Naive thymus-derived CD4-positive, alpha-beta T cell (primary cell): ENCODE measurements around the gene TUBGCP3. TPM values are rescaled to one million over a fixed set of nuclear protein-coding genes. Genes with fewer than 3 reads are reported as not detected.

ENCODE experiments used
- ATAC-seq: fragments of 150-1000 bp; cut with Tn5 transposase; 2 replicates; pipeline ENCODE4 v1.10.0; 2021; ENCODE audit warnings: mild to moderate bottlenecking, moderate library complexity
- CTCF ChIA-PET: fragments of 350-600 bp; sonication (Branson Sonifier 250); formaldehyde crosslinking; loops from one replicate; lab custom pipeline; 2021; ENCODE audit warnings: antibody characterized with exemption; lab: Charles Lee
- POLR2A ChIA-PET: fragments of 350-600 bp; sonication (Branson Sonifier 250); formaldehyde crosslinking; loops from one replicate; lab custom pipeline; 2021; ENCODE audit warnings: antibody characterized with exemption, inconsistent platforms; lab: Charles Lee
- DNase-seq, 9 donors: peaks; one replicate each; pipeline versions ENCODE4 v3.0.0 to v3.0.0-alpha.2; 2020 to 2022; ENCODE audit warnings: mixed read lengths in 1 of 9
- H3K27ac ChIP-seq: one replicate; pipeline ENCODE4 v1.7.0; 2013; ENCODE audit warnings: mild to moderate bottlenecking, low read depth, low read length, moderate library complexity
- H3K27me3 ChIP-seq, 2 donors: one replicate each; pipeline ENCODE4 v1.7.0; 2013; ENCODE audit warnings: low read length in 2 of 2, mild to moderate bottlenecking in 2 of 2, moderate library complexity in 2 of 2; ENCODE audit not compliant: control insufficient read depth in 2 of 2, insufficient read depth in 2 of 2
- H3K36me3 ChIP-seq, 3 experiments: 1 replicate in 2 of 3; 2 replicates in 1 of 3; pipeline ENCODE4 v1.7.0; 2013; ENCODE audit warnings: low read length in 3 of 3, mild to moderate bottlenecking in 3 of 3, moderate library complexity in 1 of 3; ENCODE audit not compliant: insufficient read depth in 3 of 3, control insufficient read depth in 2 of 3
- H3K4me1 ChIP-seq, 2 donors: one replicate each; pipeline ENCODE4 v1.7.0; 2013; ENCODE audit warnings: low read length in 2 of 2, mild to moderate bottlenecking in 2 of 2, moderate library complexity in 1 of 2; ENCODE audit not compliant: control insufficient read depth in 2 of 2, insufficient read depth in 2 of 2
- H3K4me3 ChIP-seq: 2 replicates; pipeline ENCODE4 v1.7.0; 2013; ENCODE audit warnings: mild to moderate bottlenecking, low read length
- H3K9me3 ChIP-seq, 3 experiments: 1 replicate in 2 of 3; 2 replicates in 1 of 3; pipeline ENCODE4 v1.7.0; 2013; ENCODE audit warnings: low read length in 3 of 3; ENCODE audit not compliant: control insufficient read depth in 2 of 3
- H3K27ac Mint-ChIP-seq, 9 donors: one replicate each; pipeline ENCODE4 v1.8.0; 2020 to 2022; ENCODE audit warnings: mixed read lengths in 9 of 9, mild to moderate bottlenecking in 8 of 9, moderate library complexity in 5 of 9, inconsistent platforms in 2 of 9
- H3K27me3 Mint-ChIP-seq, 5 donors: one replicate each; pipeline ENCODE4 v1.8.0; 2021 to 2022; ENCODE audit warnings: mixed read lengths in 5 of 5, mild to moderate bottlenecking in 1 of 5
- H3K36me3 Mint-ChIP-seq, 5 donors: one replicate each; pipeline ENCODE4 v1.8.0; 2020 to 2022; ENCODE audit warnings: mixed read lengths in 5 of 5, mild to moderate bottlenecking in 3 of 5, inconsistent platforms in 1 of 5
- H3K4me1 Mint-ChIP-seq, 7 donors: one replicate each; pipeline ENCODE4 v1.8.0; 2020 to 2022; ENCODE audit warnings: mixed read lengths in 7 of 7, mild to moderate bottlenecking in 3 of 7, inconsistent platforms in 1 of 7
- H3K4me3 Mint-ChIP-seq, 10 donors: one replicate each; pipeline ENCODE4 v1.8.0; 2020 to 2022; ENCODE audit warnings: mild to moderate bottlenecking in 10 of 10, mixed read lengths in 10 of 10, moderate library complexity in 6 of 10, inconsistent platforms in 2 of 10
- H3K9me3 Mint-ChIP-seq, 11 donors: one replicate each; pipeline ENCODE4 v1.8.0; 2020 to 2022; ENCODE audit warnings: mixed read lengths in 11 of 11, mild to moderate bottlenecking in 4 of 11, inconsistent platforms in 1 of 11, moderate library complexity in 1 of 11
- intact Hi-C, 2 donors: fragments of 100-400 bp; cut with micrococcal nuclease; formaldehyde crosslinking; loops; one replicate each; pipeline ENCODE4 v1.15.1; 2023
- polyA plus RNA-seq, 2 donors: library from polyadenylated mRNA; unstranded; fragments of 300-500 nt; fragmentation: Illumina TruSeq; gene quantifications; one replicate each; pipeline ENCODE4 v1.2.3, GENCODE V29; 2021
- total RNA-seq, 6 experiments: library from RNA in 5 of 6; stranded (reverse) in 5 of 6; gene quantifications; 1 replicate in 5 of 6; 2 replicates in 1 of 6; pipeline ENCODE4 v1.2.3 and lab custom pipeline; 2021 to 2026

TUBGCP3 gene
- total and polyA plus RNA-seq, 7 experiments from 2014 or later = 15.4 to 56.7 (median 43.5) TPM

GRCh38 chr13:112516218-112516617, 71.7 kb downstream of the TUBGCP3 start:
- Mint-ChIP-seq H3K27ac (no peak overlapping the region), H3K4me3 (no peak overlapping the region), H3K27me3 (no peaks in the 10 kb centered on the region), H3K36me3 (peaks cover 3 to 53% (median 30%) of the 10 kb centered on the region in 5 donors), H3K4me1 (no peaks in the 10 kb centered on the region), H3K9me3 (no peaks in the 10 kb centered on the region)
- DNase-seq = no peak
- ChIA-PET CTCF (no interaction called here), POLR2A (interaction anchor here (0.6 kb wide), 1 partner anchor 24 kb away, joined by 3 read pairs; no protein-coding TSS in a partner anchor)
- no peak for ATAC-seq
- intact Hi-C loops = no loop called here
- Histone ChIP-seq H3K27me3 (no peaks in the 10 kb centered on the region), H3K4me3 (no peak overlapping the region), H3K4me1 (no peaks in the 10 kb centered on the region), H3K27ac (no peak overlapping the region), H3K36me3 (peaks cover 0 to 45% (median 2%) of the 10 kb centered on the region in 3 experiments), H3K9me3 (no peaks in the 10 kb centered on the region)

- Histone ChIP-seq H3K36me3 (peaks cover 0 to 45% (median 0%) of the 10 kb centered on the region in 3 experiments), H3K27me3 (no peaks in the 10 kb centered on the region), H3K4me3 (no peak overlapping the region), H3K4me1 (no peaks in the 10 kb centered on the region), H3K27ac (no peak overlapping the region), H3K9me3 (no peaks in the 10 kb centered on the region)
- CTCF ChIA-PET = no interaction called here
- Mint-ChIP-seq H3K36me3 (peaks cover 10 to 44% (median 30%) of the 10 kb centered on the region in 5 donors), H3K27ac (no peak overlapping the region), H3K27me3 (no peaks in the 10 kb centered on the region), H3K9me3 (no peaks in the 10 kb centered on the region), H3K4me1 (no peaks in the 10 kb centered on the region), H3K4me3 (no peak overlapping the region)
- intact Hi-C loops = no loop called here
- DNase-seq (no peak), ATAC-seq (no peak)
- POLR2A ChIA-PET = no interaction called here
These were observed 74.2 kb downstream of the TUBGCP3 start for GRCh38 chr13:112513761-112514160.

DNA sequence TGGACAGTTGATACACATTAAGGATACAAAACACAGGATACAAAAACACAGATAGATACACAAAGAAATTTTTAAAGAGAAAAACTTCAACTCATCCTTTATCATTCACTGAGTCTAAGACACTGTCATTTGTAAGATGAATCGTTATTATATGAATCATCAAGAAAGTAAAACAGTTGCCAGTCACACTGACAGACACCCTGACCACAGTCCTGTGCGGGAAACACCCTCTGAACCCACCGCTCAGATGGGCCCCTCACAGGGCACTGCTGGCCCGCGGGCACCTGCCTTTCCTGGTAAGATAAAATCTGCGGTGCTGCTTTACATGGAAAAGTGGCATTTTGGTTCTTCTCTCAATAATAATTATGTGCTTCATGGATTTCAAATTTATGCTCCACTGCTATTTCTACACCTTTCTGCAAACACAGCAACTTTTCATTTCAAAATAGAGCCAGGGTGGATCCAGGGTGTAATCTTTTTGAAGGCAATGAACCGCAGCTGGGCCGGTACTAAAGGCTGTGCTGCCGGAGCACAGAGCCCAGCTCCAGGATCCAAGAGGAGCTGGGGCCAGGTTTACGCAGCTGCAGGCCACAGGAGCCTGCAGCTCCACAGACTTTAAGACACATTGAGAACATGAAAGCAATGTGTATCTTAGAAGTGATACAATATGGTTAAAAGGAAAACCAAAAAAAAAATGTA, 76.8 kb downstream of the TUBGCP3 start:
- intact Hi-C loops = no loop called here
- H3K36me3 ChIP-seq = peaks cover 5 to 52% (median 9%) of the 10 kb centered on the region in 3 experiments
- CTCF ChIA-PET = no interaction called here

GRCh38 chr13:112510002-112510780, 77.8 kb downstream of the TUBGCP3 start:
- DNase-seq (no peak), ATAC-seq (no peak)
- Mint-ChIP-seq H3K36me3 (peaks cover 7 to 58% (median 23%) of the 10 kb centered on the region in 5 donors), H3K4me3 (no peak overlapping the region), H3K9me3 (no peaks in the 10 kb centered on the region), H3K27me3 (no peaks in the 10 kb centered on the region), H3K4me1 (no peaks in the 10 kb centered on the region), H3K27ac (no peak overlapping the region)
- ChIA-PET CTCF (no interaction called here), POLR2A (no interaction called here)
- Histone ChIP-seq H3K4me1 (no peaks in the 10 kb centered on the region), H3K27me3 (no peaks in the 10 kb centered on the region), H3K36me3 (peaks cover 5 to 48% (median 9%) of the 10 kb centered on the region in 3 experiments), H3K27ac (no peak overlapping the region), H3K4me3 (no peak overlapping the region), H3K9me3 (no peaks in the 10 kb centered on the region)
- intact Hi-C loops = no loop called here

More for the DNA sequence above, 76.8 kb downstream of the TUBGCP3 start:
- Mint-ChIP-seq H3K4me1 (no peaks in the 10 kb centered on the region), H3K27me3 (no peaks in the 10 kb centered on the region), H3K9me3 (no peaks in the 10 kb centered on the region), H3K36me3 (peaks cover 7 to 54% (median 28%) of the 10 kb centered on the region in 5 donors), H3K4me3 (no peak overlapping the region), H3K27ac (no peak overlapping the region)
- Histone ChIP-seq H3K4me1 (no peaks in the 10 kb centered on the region), H3K27me3 (no peaks in the 10 kb centered on the region), H3K9me3 (no peaks in the 10 kb centered on the region), H3K4me3 (no peak overlapping the region), H3K27ac (no peak overlapping the region)
- DNase-seq (no peak), ATAC-seq (no peak)
- POLR2A ChIA-PET = no interaction called here

DNA sequence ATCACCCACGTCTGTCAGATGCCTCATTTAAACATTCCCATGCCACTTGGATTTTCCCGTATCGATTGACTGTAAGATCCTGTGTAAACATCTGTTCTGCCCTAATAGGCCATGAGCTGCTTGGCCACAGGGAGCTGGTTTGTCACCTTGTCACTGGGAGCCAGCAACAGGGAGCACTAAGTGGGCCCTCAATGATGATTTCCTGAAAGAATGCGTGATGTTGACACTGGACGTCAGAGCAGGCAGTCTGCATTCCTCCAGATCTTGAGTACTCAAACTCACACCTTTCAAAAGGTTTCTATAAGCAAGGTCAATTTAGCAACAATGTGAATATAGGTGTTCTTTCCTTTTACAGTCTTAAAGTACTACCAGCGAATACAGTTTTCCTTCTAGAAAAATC, 78.8 kb downstream of the TUBGCP3 start:
- H3K4me3 ChIP-seq = no peak overlapping the region
- no peak for DNase-seq
- no peaks in the 10 kb centered on the region for H3K4me1 ChIP-seq
- H3K36me3 Mint-ChIP-seq = peaks cover 7 to 56% (median 19%) of the 10 kb centered on the region in 5 donors
- H3K4me3 Mint-ChIP-seq = no peak overlapping the region
- H3K9me3 ChIP-seq = no peaks in the 10 kb centered on the region
- no peak overlapping the region for H3K27ac ChIP-seq
- H3K27me3 ChIP-seq = no peaks in the 10 kb centered on the region
- ATAC-seq = no peak
- no peaks in the 10 kb centered on the region for H3K4me1 Mint-ChIP-seq
- H3K27me3 Mint-ChIP-seq = no peaks in the 10 kb centered on the region
- CTCF ChIA-PET = no interaction called here
- intact Hi-C loops = no loop called here
- H3K36me3 ChIP-seq = peaks cover 5 to 50% (median 9%) of the 10 kb centered on the region in 3 experiments
- H3K9me3 Mint-ChIP-seq = no peaks in the 10 kb centered on the region
- peak overlapping the region in 1 of 9 donors; percentile 59 for H3K27ac Mint-ChIP-seq
- POLR2A ChIA-PET = no interaction called here

GRCh38 chr13:112506046-112506445, 81.9 kb downstream of the TUBGCP3 start:
- peaks cover 5 to 65% (median 23%) of the 10 kb centered on the region in 3 experiments for H3K36me3 ChIP-seq
- DNase-seq = no peak
- no peaks in the 10 kb centered on the region for H3K9me3 ChIP-seq
- ChIA-PET POLR2A (no interaction called here), CTCF (no interaction called here)
- Mint-ChIP-seq H3K9me3 (no peaks in the 10 kb centered on the region), H3K27me3 (no peaks in the 10 kb centered on the region), H3K27ac (no peak overlapping the region), H3K36me3 (peaks cover 14 to 61% (median 31%) of the 10 kb centered on the region in 5 donors), H3K4me1 (no peaks in the 10 kb centered on the region), H3K4me3 (no peak overlapping the region)
- H3K4me3 ChIP-seq = no peak overlapping the region
- no peaks in the 10 kb centered on the region for H3K4me1 ChIP-seq
- no peaks in the 10 kb centered on the region for H3K27me3 ChIP-seq
- no peak overlapping the region for H3K27ac ChIP-seq
- intact Hi-C loops = no loop called here
- no peak for ATAC-seq
